GM12874 (cell line): ENCODE data around the gene CCDC28B.

ENCODE experiments used
- TF ChIP-seq, protein P1 (sequence below): IDR thresholded peaks from 2 replicates; pipeline ENCODE4 v1.5.1; 2011; ENCODE audit warnings: low read depth, mild to moderate bottlenecking, control low read depth, low read length, moderate library complexity; ENCODE audit not compliant: insufficient read depth

CCDC28B gene

DNA sequence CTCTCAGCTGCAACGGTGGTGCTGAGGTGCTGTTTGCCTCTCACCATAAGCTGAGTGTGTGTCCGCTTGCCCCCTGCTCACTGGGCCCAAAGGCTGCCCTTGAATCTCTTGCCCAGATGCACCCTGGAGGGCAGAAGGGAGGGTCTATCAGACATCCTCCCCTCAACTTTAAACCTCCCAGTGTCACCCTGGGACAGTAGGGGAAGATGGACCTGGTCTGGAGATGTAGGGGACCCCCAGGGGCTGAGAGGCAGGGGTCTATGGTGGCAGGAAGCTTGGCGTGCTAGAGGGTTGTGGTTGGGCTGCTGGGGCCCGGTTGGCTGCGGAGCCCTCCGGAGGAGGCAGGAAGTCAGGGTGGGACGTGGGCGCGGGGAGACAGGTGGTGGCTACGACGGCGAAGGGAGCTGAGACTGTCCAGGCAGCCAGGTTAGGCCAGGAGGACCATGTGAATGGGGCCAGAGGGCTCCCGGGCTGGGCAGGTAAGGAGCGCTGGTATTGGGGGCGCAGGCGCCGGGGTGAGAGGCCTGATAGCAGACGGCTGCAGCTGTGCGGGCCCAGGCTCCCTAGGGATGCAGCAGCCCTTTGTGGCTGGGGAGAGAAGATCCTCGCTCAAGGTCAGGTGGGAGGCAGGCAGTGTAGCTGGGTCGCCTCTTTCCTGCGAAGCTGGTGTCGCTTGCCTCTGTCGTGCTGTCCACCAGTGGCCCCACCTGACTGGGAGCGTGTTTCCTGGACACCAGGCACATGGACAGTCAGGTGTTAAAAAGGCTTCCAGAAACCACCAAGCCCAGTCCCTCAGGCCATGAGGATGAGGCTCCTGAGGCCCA lies 50.7 kb downstream of the CCDC28B start, which contains the start of gene LCK:
Gene LCK, plus strand, starts transcription at position 373 of the 824 bp plus-strand sequence. CDS start 23,065 bp downstream, outside the sequence.
- TF ChIP-seq, protein P1, sequence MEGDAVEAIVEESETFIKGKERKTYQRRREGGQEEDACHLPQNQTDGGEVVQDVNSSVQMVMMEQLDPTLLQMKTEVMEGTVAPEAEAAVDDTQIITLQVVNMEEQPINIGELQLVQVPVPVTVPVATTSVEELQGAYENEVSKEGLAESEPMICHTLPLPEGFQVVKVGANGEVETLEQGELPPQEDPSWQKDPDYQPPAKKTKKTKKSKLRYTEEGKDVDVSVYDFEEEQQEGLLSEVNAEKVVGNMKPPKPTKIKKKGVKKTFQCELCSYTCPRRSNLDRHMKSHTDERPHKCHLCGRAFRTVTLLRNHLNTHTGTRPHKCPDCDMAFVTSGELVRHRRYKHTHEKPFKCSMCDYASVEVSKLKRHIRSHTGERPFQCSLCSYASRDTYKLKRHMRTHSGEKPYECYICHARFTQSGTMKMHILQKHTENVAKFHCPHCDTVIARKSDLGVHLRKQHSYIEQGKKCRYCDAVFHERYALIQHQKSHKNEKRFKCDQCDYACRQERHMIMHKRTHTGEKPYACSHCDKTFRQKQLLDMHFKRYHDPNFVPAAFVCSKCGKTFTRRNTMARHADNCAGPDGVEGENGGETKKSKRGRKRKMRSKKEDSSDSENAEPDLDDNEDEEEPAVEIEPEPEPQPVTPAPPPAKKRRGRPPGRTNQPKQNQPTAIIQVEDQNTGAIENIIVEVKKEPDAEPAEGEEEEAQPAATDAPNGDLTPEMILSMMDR, result no peak
